Stimulated activated CD8-positive, alpha-beta memory T cell treated with anti-CD3 and anti-CD28 coated beads, Interleukin-7, amount 100 ng/mL, for 48 hours (primary cell): ENCODE data around the gene POLR3G.

Experiments used
- DNase-seq, 2 donors: peaks; one replicate each; pipeline ENCODE4 v3.0.0-alpha.2; 2020; ENCODE audit warnings: low read depth in 1 of 2; ENCODE audit errors: extremely low read depth in 1 of 2

POLR3G gene

DNA sequence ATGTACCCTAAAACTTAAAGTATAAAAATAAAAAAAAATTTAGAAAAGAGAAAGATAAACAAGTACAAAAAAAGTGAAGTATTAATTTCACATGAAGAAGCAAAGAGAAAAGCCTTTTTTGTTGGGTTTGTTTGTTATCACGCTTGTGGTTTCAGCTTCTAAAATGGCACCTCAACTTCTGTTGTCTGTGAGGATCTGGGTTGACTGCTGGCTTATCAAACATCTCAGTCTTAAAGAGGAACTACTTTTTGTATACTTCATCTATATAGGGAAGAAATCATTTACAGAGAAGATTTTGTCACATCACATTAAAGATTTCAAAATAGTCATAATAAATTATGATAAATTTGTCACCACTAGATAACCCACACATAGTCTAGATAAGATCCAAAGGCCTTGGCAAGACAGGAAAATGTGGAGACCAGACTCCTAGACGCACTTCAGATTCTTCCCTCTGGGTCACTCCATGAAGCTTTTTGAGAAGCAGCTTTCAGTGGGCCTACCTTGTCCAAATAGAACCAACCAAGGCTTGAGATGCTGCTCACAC is 75.1 kb downstream of the POLR3G start:
- DNase-seq, result no peak

- no peak for DNase-seq
These were observed 76.3 kb downstream of the POLR3G start for GRCh38 chr5:90550963-90551362.

- DNase-seq, result no peak
These were observed 76.7 kb downstream of the POLR3G start for GRCh38 chr5:90551376-90551775.

GRCh38 chr5:90553711-90554110 is 79.0 kb downstream of the POLR3G start:
- no peak for DNase-seq

DNA sequence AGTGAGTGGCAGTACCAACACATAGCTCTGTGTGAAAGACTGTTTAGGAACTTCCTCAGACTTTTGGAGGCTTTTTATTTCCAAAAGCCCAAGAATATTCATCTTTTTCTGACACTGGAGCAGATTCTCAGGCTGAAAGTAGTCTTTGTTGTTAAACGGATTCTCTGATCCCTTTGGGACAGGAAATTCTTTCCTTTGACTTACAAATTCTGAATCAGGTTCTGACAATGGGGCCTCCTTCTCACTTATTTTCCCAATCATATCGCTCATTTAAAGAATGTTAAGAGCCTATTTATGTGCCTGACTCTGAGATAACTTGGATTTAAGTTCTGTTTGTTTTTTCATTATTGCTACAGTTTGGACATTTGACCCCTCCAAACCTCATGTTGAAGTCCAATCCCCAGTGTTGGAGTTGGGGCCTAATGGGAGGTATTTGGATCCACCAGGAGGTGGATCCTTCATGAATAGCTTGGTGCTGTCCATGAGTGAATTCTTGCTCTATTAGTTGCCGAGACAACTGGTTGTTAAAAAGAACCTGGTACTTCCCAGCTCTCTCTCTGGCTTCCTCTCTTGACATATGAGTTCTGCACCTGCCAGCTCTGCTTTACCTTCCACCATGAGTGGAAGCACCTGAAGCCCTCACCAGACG is 79.8 kb downstream of the POLR3G start:
- no peak for DNase-seq

DNA sequence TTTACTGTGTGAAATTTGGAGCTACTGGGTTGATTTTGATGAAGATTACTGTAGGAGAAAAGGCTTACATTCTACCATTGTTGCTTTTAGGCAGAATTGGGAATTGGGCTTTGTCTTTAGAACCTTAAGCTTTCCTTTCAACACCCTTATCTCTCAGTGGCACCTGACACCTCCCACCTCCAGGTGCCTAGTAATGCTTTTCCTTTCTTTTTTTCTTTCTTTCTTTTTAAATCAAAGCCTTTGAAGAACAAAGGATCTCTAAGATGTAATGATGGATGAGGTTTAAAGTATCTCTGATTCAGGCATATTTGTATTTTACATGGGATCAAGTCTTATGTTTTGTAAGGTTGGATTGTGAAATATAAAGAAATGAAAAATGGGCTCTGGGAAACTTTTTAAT is 81.0 kb downstream of the POLR3G start:
- no peak for DNase-seq

GRCh38 chr5:90557391-90557790 is 82.7 kb downstream of the POLR3G start:
- DNase-seq, result no peak

GRCh38 chr5:90557871-90558270 is 83.2 kb downstream of the POLR3G start:
- no peak for DNase-seq

DNA sequence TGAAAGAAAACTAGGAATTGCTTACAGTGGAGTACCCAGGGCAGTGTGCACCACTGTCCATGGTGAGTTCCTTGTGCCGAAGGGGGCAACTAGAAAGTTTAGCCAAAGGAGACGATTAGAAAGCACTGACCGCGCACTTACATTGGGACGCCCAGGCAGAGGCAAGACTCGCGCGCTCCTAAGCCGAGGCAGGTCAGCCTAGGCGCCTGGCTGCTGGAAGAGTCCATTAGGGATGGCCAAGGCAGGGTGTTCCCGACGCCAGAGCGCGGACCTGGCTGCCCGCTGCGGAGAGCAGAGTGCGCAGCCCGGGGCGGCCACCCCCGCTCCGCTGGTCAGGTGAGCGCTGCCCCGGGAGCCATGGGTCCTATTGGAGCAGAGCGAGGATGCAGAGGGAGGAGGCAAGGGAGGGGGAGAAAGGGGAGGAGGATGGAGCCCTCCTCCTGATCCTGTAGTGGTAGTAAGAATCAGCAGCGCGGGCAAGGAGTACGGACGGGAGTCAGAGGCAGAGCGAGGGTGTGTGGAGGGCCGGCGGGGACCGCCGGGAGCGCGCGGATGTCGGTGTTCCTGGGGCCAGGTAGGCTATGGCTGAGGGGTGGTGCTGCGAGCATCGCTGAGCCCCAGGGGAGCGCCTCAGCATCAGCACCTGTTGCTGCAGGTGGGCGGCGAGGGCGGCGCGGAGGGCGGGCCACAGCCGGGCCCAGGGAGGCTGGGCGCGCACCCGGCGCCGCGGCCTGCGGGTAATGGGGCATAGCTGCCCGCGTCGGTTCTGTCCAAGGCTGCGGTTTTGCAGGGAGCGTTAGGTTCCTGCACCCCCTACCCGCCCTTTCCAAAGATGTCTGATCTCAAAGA is 83.9 kb downstream of the POLR3G start, which contains the start of gene ADGRV1:
Gene ADGRV1 (plus strand): TSS at position 454 of the 849 bp plus-strand sequence. CDS start 99 bp downstream, at position 553.
- no peak for DNase-seq

GRCh38 chr5:90560771-90561170 is 86.1 kb downstream of the POLR3G start:
- DNase-seq, result no peak

GRCh38 chr5:90561766-90562165 is 87.1 kb downstream of the POLR3G start:
- no peak for DNase-seq

- no peak for DNase-seq
These were observed 87.7 kb downstream of the POLR3G start for GRCh38 chr5:90562341-90562740.

DNA sequence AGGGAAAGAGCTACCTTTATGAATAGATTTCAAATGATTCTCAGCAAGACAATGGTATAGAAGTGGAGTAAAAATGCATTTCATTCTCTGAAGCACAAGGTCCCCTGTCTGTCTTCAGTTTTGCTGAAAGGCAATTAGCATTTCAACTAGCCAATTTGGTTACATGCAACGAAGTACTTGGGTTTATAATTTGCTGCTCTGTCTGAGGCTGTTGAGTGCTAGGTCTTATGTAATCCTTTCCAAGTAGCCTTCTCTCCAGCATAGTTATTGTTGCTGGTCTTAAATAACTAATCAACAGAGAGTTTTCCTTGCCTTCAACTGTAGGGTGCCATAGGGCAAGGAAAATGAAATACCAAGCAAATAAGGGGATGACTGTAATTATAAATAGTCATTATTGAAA is 88.4 kb downstream of the POLR3G start:
- no peak for DNase-seq
